Immature natural killer cell (primary cell): ENCODE measurements around the gene ZNF606. TPM values are rescaled to one million over a fixed set of nuclear protein-coding genes. Genes with fewer than 3 reads are reported as not detected.
A peak's percentile ranks its signal among the peaks of the same experiment; 100 is the strongest.

Source experiments
- DNase-seq, 3 donors: peaks; one replicate each; pipeline ENCODE4 v3.0.0; 2022; ENCODE audit warnings: mixed read lengths in 1 of 3
- H3K27ac Mint-ChIP-seq, 6 donors: one replicate each; pipeline ENCODE4 v1.8.0; 2020; ENCODE audit warnings: mixed read lengths in 6 of 6, mild to moderate bottlenecking in 5 of 6, inconsistent platforms in 4 of 6, moderate library complexity in 3 of 6
- H3K27me3 Mint-ChIP-seq, 3 donors: one replicate each; pipeline ENCODE4 v1.8.0; 2020 to 2021; ENCODE audit warnings: low read depth in 3 of 3, mild to moderate bottlenecking in 3 of 3, mixed read lengths in 3 of 3, moderate library complexity in 3 of 3, inconsistent platforms in 1 of 3
- H3K36me3 Mint-ChIP-seq, 3 donors: one replicate each; pipeline ENCODE4 v1.8.0; 2020; ENCODE audit warnings: mixed read lengths in 3 of 3, inconsistent platforms in 2 of 3, mild to moderate bottlenecking in 2 of 3
- H3K4me1 Mint-ChIP-seq, 2 donors: one replicate each; pipeline ENCODE4 v1.8.0; 2020; ENCODE audit warnings: inconsistent platforms in 2 of 2, mild to moderate bottlenecking in 2 of 2, mixed read lengths in 2 of 2, moderate library complexity in 1 of 2
- H3K4me3 Mint-ChIP-seq, 5 donors: one replicate each; pipeline ENCODE4 v1.8.0; 2020; ENCODE audit warnings: mild to moderate bottlenecking in 5 of 5, mixed read lengths in 5 of 5, inconsistent platforms in 3 of 5, moderate library complexity in 3 of 5
- H3K9me3 Mint-ChIP-seq, 6 donors: one replicate each; pipeline ENCODE4 v1.8.0; 2020; ENCODE audit warnings: mild to moderate bottlenecking in 6 of 6, mixed read lengths in 6 of 6, inconsistent platforms in 4 of 6, moderate library complexity in 3 of 6
- polyA plus RNA-seq, 3 donors: library from polyadenylated mRNA; unstranded; fragments of 300-500 nt; fragmentation: Illumina TruSeq; gene quantifications; one replicate each; pipeline ENCODE4 v1.2.3, GENCODE V29; 2021

ZNF606 gene
- polyA plus RNA-seq, result 1 to 10 TPM; 4.4 to 9.4 (median 5.1) TPM

GRCh38 chr19:58002384-58003173 lies at the start of gene ZNF606:
TSS of gene ZNF606 (minus strand) at chr19:58002820. CDS start at chr19:58001319, 1,501 bp downstream.
- Mint-ChIP-seq H3K4me3 (peak within 1 kb of the TSS; percentile 81 to 87 (median 85)), H3K27ac (peak within 1 kb of the TSS; percentile 83 to 94 (median 92)), H3K9me3 (peaks cover 19 to 54% (median 41%) of the 10 kb centered on the region in 6 donors), H3K36me3 (peaks cover 34 to 70% (median 59%) of the 10 kb centered on the region in 3 donors), H3K4me1 (peaks cover 38 to 51% of the 10 kb centered on the region in 2 donors), H3K27me3 (peaks cover 2 to 14% (median 10%) of the 10 kb centered on the region in 3 donors)
- peak; percentile 86 to 88 (median 87) for DNase-seq

GRCh38 chr19:58052256-58052655 lies 49.6 kb upstream of the ZNF606 start:
- H3K9me3 Mint-ChIP-seq, result peaks cover 15 to 55% (median 29%) of the 10 kb centered on the region in 6 donors
- H3K4me3 Mint-ChIP-seq, result no peak overlapping the region
- peaks cover 2 to 12% of the 10 kb centered on the region in 2 donors for H3K4me1 Mint-ChIP-seq
- no peak for DNase-seq
- peaks cover 3 to 8% (median 5%) of the 10 kb centered on the region in 3 donors for H3K27me3 Mint-ChIP-seq
- H3K27ac Mint-ChIP-seq, result no peak overlapping the region
- peaks cover 4 to 13% (median 8%) of the 10 kb centered on the region in 3 donors for H3K36me3 Mint-ChIP-seq

GRCh38 chr19:58047672-58048071 lies 45.1 kb upstream of the ZNF606 start:
- Mint-ChIP-seq H3K27ac (no peak overlapping the region), H3K27me3 (peaks cover 3 to 6% (median 5%) of the 10 kb centered on the region in 3 donors), H3K4me1 (no peaks in the 10 kb centered on the region), H3K36me3 (peaks cover 0 to 9% (median 8%) of the 10 kb centered on the region in 3 donors), H3K9me3 (peaks cover 20 to 61% (median 36%) of the 10 kb centered on the region in 6 donors), H3K4me3 (no peak overlapping the region)
- DNase-seq, result no peak

- Mint-ChIP-seq H3K27me3 (peaks cover 5 to 6% (median 6%) of the 10 kb centered on the region in 3 donors), H3K27ac (no peak overlapping the region), H3K36me3 (peaks cover 0 to 9% (median 8%) of the 10 kb centered on the region in 3 donors), H3K4me1 (no peaks in the 10 kb centered on the region), H3K4me3 (no peak overlapping the region), H3K9me3 (peaks cover 20 to 63% (median 36%) of the 10 kb centered on the region in 6 donors)
- no peak for DNase-seq
These were observed 44.2 kb upstream of the ZNF606 start for GRCh38 chr19:58046856-58047255.

GRCh38 chr19:58045411-58046050 lies 42.9 kb upstream of the ZNF606 start:
- Mint-ChIP-seq H3K9me3 (peaks cover 17 to 54% (median 37%) of the 10 kb centered on the region in 6 donors), H3K27ac (no peak overlapping the region), H3K36me3 (peaks cover 0 to 9% (median 8%) of the 10 kb centered on the region in 3 donors), H3K4me3 (no peak overlapping the region), H3K27me3 (peaks cover 5 to 8% (median 6%) of the 10 kb centered on the region in 3 donors), H3K4me1 (no peaks in the 10 kb centered on the region)
- no peak for DNase-seq

GRCh38 chr19:58044886-58045285 lies 42.3 kb upstream of the ZNF606 start:
- peaks cover 5 to 8% (median 6%) of the 10 kb centered on the region in 3 donors for H3K27me3 Mint-ChIP-seq
- no peak for DNase-seq
- H3K4me1 Mint-ChIP-seq, result no peaks in the 10 kb centered on the region
- H3K9me3 Mint-ChIP-seq, result peaks cover 16 to 52% (median 36%) of the 10 kb centered on the region in 6 donors
- no peak overlapping the region for H3K4me3 Mint-ChIP-seq
- H3K36me3 Mint-ChIP-seq, result peaks cover 0 to 9% (median 8%) of the 10 kb centered on the region in 3 donors
- H3K27ac Mint-ChIP-seq, result no peak overlapping the region

GRCh38 chr19:58044391-58044790 lies 41.8 kb upstream of the ZNF606 start:
- Mint-ChIP-seq H3K27me3 (peaks cover 4 to 8% (median 5%) of the 10 kb centered on the region in 3 donors), H3K4me3 (no peak overlapping the region), H3K27ac (no peak overlapping the region), H3K4me1 (no peaks in the 10 kb centered on the region), H3K9me3 (peaks cover 12 to 47% (median 32%) of the 10 kb centered on the region in 6 donors), H3K36me3 (peaks cover 0 to 9% (median 7%) of the 10 kb centered on the region in 3 donors)
- DNase-seq, result no peak

GRCh38 chr19:58042495-58043340 lies 40.1 kb upstream of the ZNF606 start:
- Mint-ChIP-seq H3K4me1 (no peaks in the 10 kb centered on the region), H3K4me3 (no peak overlapping the region), H3K27me3 (peaks cover 5 to 6% (median 5%) of the 10 kb centered on the region in 3 donors), H3K27ac (no peak overlapping the region), H3K36me3 (peaks cover 0 to 5% (median 4%) of the 10 kb centered on the region in 3 donors), H3K9me3 (peaks cover 9 to 40% (median 21%) of the 10 kb centered on the region in 6 donors)
- DNase-seq, result peak in 1 of 3 donors; percentile 22

- peaks cover 6 to 33% (median 16%) of the 10 kb centered on the region in 6 donors for H3K9me3 Mint-ChIP-seq
- no peak overlapping the region for H3K27ac Mint-ChIP-seq
- peaks cover 5 to 8% (median 6%) of the 10 kb centered on the region in 3 donors for H3K27me3 Mint-ChIP-seq
- no peak for DNase-seq
- peaks cover 0 to 4% (median 2%) of the 10 kb centered on the region in 3 donors for H3K36me3 Mint-ChIP-seq
- no peaks in the 10 kb centered on the region for H3K4me1 Mint-ChIP-seq
- no peak overlapping the region for H3K4me3 Mint-ChIP-seq
These were observed 38.3 kb upstream of the ZNF606 start for GRCh38 chr19:58040751-58041525.

- Mint-ChIP-seq H3K4me1 (peaks cover 0 to 5% of the 10 kb centered on the region in 2 donors), H3K4me3 (no peak overlapping the region), H3K9me3 (peaks cover 13 to 37% (median 26%) of the 10 kb centered on the region in 6 donors), H3K27ac (no peak overlapping the region), H3K36me3 (peaks cover 0 to 7% (median 5%) of the 10 kb centered on the region in 3 donors), H3K27me3 (peaks cover 12 to 14% (median 13%) of the 10 kb centered on the region in 3 donors)
- no peak for DNase-seq
These were observed 36.1 kb upstream of the ZNF606 start for GRCh38 chr19:58038688-58039204.

- no peak overlapping the region for H3K27ac Mint-ChIP-seq
- no peak overlapping the region for H3K4me3 Mint-ChIP-seq
- peaks cover 0 to 7% (median 5%) of the 10 kb centered on the region in 3 donors for H3K36me3 Mint-ChIP-seq
- H3K4me1 Mint-ChIP-seq, result peaks cover 0 to 5% of the 10 kb centered on the region in 2 donors
- H3K9me3 Mint-ChIP-seq, result peaks cover 11 to 36% (median 24%) of the 10 kb centered on the region in 6 donors
- H3K27me3 Mint-ChIP-seq, result peaks cover 9 to 17% (median 13%) of the 10 kb centered on the region in 3 donors
- DNase-seq, result no peak
These were observed 35.5 kb upstream of the ZNF606 start for GRCh38 chr19:58037927-58038687.

- Mint-ChIP-seq H3K9me3 (peaks cover 15 to 32% (median 19%) of the 10 kb centered on the region in 6 donors), H3K36me3 (peaks cover 0 to 7% (median 5%) of the 10 kb centered on the region in 3 donors), H3K27me3 (peaks cover 9 to 19% (median 12%) of the 10 kb centered on the region in 3 donors), H3K4me3 (peak overlapping the region in 4 of 5 donors; percentile 7 to 64 (median 14)), H3K4me1 (peaks cover 0 to 8% of the 10 kb centered on the region in 2 donors), H3K27ac (peak overlapping the region in 1 of 6 donors; percentile 61)
- DNase-seq, result no peak
These were observed 33.2 kb upstream of the ZNF606 start for GRCh38 chr19:58035863-58036262.
